GM03348 (cell line): ENCODE measurements around the gene BAD.

Experiments used
- DNase-seq: peaks from one replicate; pipeline ENCODE4 v3.0.0; 2012; ENCODE audit warnings: low spot score

BAD gene

DNA sequence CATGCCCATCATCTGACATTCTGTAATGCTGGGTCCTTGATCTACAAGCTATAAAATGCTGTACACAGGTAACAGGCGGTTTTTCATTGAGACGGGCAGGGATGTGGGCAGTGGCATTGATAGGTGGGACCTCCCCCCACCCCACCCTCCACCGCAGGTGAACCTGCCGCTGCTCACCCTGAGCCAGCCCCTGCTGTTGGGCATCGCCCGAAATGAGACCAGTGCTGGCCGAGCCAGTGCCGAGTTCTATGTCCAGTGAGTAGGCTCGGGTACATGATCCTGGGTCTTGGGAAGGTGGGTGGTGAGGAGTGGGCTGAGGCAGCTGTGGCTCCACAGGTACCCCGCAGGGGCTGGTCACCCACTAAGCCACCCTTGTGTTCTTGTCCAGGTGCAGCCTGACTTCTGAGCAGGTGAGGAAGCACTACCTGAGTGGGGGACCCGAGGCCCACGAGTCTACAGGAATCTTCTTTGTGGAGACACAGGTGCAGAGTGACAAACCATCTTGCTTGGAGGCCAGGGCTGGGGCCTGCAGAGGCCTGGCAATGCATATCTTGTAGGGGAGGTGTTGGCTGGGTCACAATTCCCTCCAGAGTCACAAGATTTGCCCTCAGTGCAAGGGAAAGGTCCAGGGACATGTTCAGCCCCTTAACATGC lies 55.2 kb downstream of the BAD start:
- DNase-seq = no peak

DNA sequence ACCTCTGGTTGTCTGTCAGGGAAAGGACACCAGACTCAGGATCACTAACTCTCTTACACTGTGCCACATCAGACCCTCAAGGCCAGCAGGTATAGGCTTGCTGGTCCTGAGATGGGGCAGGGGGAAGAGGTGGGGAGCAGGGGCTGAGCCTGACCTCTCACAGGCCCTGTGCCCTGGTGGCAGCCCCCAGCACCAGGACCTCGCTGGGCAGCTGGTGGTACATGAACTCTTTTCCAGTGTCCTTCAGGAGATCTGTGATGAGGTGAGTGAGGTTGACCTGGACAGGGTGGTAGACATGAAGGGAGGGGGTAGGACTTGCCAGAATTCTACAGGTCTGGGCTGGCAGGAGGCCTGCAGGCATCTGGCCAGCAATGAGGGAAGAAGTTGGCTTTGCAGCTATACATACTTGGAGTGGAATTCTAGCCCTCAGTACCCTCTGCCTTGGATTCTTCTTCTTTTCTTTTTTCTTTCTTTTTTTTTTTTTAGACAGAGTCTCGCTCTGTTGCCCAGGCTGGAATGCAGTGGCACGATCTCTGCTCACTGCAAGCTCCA lies 57.0 kb downstream of the BAD start:
- no peak for DNase-seq

DNA sequence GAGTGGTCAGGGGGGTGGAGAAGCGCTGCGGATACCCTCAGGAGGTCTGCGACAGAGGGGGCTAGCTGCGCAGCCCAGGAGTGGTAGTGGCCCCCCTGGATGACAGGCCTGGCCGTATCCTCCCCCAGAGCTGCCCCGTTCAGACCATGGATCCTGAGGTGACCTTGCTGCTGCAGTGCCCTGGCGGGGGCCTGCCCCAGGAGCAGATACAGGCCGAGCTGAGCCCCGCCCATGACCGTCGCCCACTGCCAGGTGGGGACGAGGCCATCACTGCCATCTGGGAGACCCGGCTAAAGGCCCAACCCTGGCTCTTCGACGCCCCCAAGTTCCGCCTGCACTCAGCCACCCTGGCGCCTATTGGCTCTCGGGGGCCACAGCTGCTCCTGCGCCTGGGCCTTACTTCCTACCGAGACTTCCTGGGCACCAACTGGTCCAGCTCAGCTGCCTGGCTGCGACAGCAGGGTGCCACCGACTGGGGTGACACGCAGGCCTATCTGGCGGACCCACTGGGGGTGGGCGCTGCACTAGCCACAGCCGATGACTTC lies 57.9 kb downstream of the BAD start:
- DNase-seq = peak; percentile 54

DNA sequence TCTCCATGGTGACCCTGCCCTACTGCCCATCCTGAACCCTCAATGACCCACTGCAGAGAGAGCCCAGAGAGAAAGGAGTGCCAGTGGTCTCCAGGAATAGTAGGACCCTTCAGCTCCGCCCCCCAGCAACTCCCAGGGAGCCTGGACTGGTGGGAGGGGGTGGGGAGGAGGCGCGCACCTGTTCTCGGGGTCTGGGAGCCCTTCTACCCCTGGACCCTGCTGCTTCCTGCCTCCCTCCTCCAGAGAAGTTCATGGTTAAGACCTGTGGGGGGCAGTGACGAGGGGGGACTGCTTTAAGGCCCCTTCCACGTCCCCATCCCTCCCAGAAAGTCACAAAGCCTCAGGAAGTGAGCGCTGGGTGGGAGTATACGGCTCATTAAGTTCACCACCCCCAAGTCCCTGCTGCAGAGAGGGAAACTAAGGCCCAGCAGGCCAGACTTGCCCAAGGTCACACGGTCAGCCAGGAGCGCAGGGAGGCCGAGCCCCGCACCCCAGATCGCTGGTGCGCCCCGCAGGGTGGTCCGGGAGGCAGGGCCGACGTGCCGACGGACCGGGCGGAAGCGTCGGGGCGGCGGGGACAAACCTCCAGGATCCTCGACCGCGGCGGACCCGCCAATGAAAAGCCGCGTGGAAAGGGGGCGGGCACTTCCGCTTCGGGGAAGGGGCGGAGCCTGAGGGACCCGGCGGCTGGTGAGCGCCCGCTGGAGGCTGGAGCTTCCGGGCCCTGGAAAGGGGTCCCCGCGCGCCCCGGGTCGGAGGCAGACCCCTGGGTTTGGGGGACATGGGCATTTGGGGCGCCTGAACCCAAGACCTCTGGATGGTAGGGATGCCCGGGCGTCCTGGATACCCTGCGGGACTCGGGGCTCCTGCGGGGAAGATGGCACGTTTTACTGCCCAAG lies 58.6 kb downstream of the BAD start, which contains the start of the genes NUDT22 and TRPT1:
NUDT22 (plus strand) TSS at position 667 of the 899 bp plus-strand sequence. CDS start 379 bp downstream, outside the sequence.
TRPT1 (minus strand) TSS at position 579 of the 899 bp plus-strand sequence; CDS start at position 253, 326 bp downstream.
- DNase-seq = peak; percentile 96

DNA sequence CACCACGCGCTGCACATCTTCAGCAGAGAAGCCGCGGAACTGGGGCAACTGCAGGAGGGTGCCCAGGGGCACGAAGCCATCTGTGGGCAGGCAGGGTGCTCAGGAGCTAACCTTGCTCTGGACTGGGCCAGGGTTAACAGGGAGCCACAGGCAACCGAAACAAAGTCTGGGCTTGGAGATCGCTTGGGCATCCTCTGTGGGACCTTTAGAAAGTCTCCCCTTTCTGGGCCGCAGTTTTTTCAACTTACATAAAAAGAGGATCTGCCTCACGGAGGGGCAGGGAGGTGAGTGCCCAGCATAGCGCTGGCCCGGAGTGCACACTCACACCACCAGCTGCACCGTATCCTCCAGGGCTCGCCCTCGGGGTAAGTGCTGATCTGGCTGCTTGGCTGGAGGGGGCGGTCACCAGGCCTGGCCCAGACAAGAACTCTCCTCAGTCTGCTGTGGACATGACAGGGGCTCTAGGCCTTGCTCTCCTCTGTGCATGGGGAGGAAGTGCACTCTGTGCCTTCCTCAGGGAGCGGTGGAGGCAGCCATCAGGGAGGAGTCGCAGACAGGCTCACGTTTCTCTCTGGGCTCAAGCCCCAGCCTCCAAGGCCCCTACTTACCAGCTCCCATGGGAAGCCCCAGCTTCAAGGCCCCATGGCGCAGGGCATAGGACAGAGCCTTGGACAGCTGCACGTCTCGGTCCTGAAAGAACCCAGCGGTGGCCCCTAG lies 59.4 kb downstream of the BAD start:
- DNase-seq = no peak

DNA sequence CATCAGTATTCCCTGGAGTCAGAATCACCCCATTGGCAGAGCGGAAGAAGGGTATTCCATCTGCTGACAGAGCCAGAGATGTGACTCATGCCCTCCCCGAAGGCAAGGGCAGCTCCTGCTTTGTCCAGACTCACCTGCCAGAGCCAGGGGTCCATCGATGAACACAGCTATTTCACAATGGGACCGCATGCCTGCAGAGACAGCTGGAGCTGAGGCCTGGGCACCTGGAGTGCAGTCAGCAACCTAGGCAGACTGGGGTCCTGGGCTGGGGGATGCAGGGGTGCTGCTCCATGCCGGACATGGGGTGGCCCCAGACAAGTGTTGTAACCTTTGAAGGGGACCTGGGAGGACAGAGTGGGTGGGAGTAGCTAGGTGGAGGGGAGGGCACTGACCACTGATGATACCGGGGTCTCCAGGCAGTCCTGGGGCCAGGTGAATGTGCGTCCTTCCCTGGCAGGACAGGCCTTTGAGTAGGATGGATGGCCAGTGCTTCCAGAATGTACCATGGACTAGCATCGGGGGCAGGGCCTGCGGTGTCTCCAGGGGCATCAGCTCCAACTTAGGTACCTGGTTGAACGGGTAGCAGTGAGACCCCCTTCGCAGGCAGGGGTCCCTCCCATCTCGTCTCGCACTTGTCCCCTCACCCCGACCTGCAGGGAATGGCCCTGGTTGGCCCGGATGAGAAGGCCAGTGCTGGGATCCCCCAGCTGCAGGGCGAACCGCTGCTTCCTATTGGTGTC lies 60.1 kb downstream of the BAD start:
- DNase-seq = no peak

DNA sequence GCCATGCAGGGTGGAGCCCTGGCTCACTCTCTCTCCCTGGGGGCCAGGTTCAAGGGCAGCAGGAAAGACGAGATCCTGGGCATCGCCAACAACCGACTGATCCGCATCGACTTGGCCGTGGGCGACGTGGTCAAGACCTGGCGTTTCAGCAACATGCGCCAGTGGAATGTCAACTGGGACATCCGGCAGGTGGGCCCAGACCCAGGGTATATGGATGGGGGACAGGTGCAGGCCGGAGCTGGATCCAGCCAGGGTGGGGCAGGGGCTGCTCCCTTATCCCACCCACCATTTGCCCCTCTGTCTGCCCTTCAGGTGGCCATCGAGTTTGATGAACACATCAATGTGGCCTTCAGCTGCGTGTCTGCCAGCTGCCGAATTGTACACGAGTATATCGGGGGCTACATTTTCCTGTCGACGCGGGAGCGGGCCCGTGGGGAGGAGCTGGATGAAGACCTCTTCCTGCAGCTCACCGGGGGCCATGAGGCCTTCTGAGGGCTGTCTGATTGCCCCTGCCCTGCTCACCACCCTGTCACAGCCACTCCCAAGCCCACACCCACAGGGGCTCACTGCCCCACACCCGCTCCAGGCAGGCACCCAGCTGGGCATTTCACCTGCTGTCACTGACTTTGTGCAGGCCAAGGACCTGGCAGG lies 61.3 kb downstream of the BAD start:
- DNase-seq = no peak

DNA sequence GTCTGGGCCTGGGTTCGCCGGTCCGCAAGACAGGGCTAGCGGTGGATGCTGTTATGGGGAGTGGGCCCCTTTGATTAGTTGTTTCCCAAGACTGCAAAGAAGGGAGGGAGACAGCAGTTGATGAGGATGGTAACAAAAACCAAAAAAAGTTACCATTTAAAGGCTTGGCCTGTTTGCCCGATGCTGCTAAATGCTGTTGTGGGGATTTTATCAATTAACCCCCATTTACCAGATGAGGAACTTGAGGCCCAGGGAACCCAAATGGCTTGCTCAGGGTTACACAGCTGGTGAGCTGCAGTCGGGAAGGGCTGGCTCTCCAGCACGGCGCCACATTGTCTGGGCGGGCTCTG lies 61.8 kb downstream of the BAD start:
- no peak for DNase-seq

DNA sequence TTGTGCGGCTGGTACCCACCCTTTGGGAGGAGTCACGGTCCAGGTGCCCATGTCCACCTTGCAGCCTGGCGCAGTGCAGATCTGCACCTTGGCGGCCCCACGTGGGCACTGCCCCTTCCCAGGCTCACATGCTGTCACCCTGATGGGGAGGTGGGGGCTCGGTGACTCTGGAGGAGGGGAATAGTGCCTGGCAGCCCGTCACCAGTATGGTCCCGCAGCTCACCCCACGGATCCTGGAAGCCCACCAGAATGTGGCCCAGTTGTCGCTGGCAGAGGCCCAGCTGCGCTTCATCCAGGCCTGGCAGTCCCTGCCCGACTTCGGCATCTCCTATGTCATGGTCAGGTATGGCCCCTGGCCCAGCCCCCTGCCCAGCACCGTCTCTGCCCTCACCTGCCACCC lies 63.7 kb downstream of the BAD start:
- DNase-seq = no peak

DNA sequence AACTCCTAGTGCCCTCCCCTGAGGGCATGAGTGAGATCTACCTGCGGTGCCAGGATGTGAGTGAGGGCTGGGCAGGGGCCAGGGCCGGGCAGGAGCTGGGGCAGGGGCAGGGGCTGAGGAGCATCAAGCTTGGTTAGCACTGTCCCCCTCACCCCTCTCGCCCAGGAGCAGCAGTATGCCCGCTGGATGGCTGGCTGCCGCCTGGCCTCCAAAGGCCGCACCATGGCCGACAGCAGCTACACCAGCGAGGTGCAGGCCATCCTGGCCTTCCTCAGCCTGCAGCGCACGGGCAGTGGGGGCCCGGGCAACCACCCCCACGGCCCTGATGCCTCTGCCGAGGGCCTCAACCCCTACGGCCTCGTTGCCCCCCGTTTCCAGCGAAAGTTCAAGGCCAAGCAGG lies 64.2 kb downstream of the BAD start:
- no peak for DNase-seq
